GM18519 (cell line): ENCODE data around the gene RPS28.

Experiments used
- ATAC-seq: cut with Tn5 transposase; IDR thresholded peaks from one replicate; pipeline ENCODE4 v1.9.1; 2021; ENCODE audit warnings: mild to moderate bottlenecking, moderate library complexity; ENCODE audit not compliant: unreplicated experiment, low FRiP score

RPS28 gene

DNA sequence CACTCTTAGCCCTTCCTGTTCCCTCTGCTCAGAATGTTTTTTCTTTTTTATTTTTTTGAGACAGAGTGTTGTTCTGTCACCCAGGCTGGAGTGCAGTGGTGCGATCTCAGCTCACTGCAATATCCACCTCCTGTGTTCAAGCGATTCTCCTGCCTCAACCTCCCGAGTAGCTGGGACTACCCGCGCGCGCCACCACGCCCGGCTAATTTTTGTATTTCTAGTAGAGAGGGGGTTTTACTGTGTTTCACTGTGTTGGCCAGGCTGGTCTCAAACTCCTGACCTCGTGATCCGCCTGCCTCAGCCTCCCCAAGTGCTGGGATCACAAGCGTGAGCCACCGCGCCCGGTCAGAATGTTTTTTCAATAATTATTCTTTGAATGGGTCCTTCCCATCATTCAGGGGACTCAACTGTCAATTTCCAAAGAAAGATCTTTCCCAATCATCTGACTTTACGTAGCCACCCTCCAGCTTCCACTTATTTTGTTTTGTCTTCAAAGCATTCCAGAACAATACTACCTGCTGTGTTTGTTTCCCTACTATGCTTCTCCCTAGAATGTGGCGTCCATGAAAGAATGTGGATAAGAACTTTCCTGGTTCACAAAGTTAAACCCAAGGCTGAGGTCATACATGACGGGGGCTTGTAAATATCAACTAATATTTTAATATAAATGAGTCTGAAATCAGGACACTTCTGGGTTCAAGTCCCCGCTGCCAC lies 1.3 kb upstream of the RPS28 start:
- ATAC-seq, result no peak

DNA sequence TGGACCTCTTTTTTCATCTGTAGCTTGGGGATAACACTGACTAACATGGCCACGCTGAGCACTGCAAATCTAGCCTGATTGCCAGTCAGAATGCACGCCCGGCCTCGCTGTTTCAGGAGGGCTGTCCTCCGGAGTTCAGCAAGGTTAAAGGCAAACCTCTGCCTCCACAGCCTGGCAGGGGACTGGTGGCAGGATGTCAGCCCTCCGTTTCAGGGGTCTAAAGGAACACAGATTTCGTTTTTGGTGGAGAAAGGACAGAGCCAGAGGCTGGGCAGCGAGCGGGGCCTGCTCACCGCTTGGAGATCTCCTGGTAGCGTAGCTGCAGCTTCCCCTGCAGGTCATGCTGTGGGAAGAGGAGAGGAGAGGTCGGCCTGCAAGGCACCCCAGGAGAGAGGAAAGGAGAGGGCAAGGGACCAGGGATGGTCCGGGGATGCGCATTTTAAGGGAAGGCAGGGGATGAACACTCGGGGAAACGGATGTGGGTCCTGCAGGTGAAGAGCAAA lies 681 bp upstream of the RPS28 start:
- no peak for ATAC-seq

DNA sequence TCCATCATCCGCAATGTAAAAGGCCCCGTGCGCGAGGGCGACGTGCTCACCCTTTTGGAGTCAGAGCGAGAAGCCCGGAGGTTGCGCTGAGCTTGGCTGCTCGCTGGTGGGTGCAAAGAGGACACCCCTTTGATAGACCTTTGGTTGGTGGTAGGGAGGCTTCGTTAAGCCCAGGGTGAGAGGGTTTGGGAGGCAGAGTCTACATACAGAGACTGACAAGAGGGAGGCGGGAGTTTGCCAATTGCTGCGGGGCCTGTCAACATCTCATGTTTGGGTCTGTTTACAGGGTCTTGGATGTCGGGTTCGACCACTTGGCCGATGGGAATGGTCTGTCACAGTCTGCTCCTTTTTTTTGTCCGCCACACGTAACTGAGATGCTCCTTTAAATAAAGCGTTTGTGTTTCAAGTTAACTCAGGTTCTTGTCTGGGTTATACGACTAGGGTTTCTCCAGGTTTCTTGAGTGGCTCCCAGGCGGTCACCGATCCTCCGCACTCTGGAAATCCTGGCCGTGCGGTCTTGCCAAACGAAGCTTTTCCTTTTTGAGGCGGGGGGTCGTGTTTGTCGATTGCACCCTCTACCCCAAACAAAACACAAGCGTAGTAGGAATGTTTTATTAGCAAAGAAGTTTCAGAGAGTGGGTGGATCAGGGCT lies 816 bp downstream of the RPS28 start:
- ATAC-seq, result no peak

DNA sequence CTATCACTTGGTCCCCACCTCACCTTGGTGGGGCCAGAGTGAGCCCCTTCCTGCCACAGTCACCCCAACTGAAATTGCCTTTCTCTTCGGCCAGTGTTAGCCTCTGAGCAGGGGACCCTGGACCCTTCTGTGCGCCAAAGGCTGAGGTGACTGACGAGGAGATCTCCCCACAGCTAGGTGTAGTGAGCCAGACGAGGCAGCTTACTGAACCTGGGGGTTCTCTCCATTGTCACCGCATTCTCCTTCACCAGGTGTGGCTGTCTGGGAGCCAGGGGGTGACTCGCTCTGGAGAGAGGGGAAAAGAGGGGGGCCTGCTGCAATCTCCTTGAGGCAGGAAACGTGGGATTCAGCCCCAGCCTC lies 1.3 kb downstream of the RPS28 start:
- no peak for ATAC-seq

DNA sequence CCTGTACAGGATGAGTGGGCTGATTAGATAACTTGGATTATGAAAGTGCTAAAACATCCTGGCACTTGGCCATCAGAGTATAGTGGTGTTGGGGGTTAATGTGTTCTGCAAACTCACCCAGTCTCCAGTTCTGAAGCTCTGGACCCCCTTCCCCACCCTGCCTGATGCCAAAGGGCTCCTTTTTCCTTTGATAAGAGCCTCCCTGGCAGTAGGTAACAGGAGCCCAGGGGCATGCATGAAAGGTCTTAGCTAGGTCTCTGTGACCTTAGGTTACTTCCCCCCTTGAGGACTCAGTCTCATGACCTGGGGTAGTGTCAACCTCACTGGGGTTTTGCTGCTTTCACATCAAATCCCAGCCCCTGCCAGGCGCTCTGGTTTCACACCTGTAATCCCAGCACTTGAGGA lies 2.5 kb downstream of the RPS28 start:
- no peak for ATAC-seq

DNA sequence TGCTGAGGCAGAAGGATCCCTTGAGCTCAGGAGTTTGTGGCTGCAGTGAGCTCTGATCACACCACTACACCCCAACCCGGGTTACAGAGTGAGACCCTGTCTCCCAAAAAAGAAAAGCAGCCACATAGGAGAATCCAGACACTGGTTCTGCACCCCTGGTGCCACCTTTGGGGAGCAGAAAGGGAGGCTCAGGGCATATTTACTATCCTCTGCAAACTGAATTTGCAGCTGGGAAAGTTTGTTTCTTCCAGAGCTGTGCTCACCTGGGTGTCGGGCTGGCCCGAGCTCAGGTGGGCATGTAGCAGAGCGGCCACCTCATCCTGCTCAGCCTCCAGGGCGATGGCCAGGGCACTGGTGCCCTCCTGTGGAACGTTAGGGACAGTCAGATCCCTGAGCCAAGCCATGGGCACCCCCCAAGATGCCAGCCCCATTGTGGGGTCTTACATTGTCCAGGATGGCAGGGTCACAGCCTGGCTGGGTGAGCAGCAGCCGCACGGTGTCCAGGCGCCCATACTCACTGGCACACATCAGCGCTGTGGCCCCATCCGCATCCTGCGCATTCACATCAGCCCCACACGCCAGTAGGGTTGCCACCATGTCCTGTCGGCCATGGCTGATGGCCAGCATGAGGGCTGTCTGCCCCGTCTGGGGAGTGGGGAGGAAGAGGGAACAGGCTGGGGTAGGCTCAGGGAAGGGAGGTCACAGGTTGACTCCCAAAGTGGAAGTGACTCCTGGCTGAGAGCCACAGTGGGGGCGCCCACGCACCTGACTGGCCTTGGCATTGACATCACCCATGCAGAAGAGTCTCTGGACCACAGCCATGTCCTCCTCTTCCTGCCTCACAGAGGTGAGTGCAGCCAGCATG lies 3.1 kb downstream of the RPS28 start:
- no peak for ATAC-seq

DNA sequence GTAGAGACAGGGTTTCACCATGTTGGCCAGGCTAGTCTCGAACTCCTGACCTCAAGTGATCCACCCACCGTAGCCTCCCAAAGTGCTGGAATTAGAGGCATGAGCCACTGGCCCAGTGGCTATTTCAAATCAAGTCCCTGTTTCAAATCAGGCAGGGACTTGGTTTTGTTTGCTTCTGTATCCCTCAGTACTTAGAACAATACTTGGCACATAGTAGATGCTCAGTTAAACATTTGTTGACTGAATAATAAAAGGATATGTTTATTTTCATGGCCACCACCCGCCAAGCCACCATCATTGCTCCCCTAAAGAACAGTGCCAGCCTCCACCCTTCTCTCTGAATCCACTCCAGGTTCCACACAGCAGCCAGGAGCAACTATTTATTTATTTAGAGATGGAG lies 4.2 kb downstream of the RPS28 start:
- no peak for ATAC-seq

DNA sequence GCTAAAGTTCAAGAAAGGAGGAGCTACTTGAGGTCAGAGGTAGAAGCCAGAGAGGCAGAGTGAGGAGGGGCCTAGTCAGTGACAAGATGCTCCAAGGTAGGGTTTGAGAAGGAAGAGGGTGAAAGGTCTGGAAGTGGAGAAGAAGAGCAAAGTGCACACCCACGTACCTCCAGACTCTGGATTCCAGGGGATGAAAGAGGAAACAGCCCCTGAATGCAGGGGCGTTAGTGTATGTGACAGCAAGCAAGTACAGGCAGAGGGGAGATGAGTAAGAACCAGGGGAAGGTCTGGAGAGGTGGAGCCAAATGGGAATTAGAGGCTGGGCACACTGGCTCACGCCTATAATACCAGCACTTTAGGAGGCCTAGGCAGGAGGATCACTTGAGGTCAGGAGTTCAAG lies 8.7 kb downstream of the RPS28 start:
- ATAC-seq, result no peak

DNA sequence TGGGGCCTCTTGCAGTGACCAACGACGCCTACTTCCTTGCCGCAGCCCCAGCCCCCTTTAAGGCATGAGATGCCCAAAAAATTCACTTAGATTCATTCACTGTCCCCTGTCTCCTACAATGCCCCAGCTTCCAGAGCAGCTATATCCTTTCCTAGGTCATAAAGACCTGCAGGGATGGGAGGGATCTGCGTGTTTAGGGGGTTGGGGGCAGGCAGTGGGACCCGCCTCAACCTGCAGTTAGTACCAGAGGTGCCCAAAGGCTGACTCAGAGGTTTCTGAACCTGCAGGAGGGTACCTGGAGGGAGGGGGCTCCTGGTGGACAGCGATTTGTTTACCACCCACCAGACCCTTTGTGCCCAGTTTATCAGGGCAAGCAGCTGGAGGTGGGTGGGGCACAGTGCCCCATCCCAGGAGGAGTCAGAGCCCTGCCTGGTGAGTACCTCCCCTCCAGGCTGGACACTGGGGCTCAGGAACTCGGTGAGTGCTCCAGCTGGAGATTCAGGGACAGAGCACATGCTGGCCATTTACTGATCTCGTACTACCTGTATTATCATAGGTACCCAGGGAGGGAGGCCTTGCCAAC lies 10.1 kb downstream of the RPS28 start:
- ATAC-seq, result no peak

DNA sequence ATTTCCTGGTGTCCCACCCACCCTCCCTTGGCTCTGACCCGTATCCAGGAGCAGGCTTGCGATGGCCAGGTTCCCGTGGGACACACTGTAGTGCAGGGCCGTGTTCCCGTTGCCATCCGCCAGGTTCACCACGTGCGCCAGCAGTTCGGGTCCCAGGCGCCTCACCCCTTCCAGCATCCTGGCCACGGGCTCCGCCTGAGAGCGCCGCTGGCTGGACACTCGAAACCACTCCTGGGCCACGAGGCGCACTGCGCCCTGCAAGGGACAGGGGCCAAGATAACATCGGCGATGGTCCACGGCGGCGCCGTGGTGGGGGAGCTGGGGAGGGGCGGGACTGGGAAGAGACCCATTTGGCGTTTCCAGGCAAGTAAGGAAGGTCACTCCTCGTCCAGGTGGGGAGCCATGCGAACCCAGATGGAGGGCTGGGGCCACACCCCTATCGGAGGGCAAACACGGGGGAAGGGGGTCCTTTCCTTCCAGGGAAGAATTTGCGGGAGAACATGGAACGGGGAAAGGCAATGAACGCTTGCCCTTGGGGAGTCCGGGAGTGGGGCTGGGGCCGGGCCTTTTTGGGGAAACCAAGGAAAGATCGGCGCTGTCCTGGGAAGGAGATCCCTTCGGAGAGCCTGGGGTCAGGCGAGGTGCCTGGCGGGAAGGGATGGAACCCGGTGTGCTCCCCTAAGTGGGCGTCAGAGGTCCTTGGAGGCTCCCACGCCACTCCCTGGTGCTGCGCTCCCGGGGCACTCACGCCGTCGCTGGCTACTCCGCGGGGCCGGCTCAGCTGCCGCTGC lies 11.9 kb downstream of the RPS28 start:
- no peak for ATAC-seq

DNA sequence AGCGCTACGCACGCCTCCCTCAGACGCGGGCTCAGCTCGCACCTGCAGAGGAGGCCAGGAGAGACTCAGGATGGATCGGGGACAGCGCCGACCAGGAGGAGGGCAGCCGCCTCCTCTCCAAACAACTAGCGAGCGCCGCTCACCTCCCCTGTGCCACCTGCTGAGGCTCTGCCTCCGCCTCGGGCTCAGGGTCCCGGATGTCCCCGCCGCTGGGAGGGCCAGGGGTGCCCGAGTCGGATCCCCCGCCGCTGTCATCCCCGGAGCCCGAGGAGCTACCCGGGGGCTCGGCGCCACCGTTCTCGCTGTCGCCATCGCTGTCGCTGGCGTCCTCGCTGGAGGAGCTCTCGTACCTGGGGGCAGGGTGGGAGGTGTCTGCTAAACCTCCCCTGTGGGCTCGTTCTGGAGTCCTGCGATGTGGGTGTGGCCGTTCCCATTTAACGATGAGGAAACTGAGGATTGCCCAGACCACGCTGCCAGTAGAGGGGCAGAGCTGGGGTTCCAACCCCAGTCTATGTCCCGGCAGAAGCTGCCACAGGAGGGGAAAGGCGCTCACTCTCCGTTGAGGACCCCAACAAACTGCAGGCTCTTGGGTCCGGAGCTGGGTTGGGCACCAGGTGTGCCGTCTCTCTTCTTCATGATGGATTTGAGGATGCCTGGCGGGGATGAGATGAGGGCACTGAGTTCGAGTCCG lies 12.6 kb downstream of the RPS28 start:
- ATAC-seq, result no peak

DNA sequence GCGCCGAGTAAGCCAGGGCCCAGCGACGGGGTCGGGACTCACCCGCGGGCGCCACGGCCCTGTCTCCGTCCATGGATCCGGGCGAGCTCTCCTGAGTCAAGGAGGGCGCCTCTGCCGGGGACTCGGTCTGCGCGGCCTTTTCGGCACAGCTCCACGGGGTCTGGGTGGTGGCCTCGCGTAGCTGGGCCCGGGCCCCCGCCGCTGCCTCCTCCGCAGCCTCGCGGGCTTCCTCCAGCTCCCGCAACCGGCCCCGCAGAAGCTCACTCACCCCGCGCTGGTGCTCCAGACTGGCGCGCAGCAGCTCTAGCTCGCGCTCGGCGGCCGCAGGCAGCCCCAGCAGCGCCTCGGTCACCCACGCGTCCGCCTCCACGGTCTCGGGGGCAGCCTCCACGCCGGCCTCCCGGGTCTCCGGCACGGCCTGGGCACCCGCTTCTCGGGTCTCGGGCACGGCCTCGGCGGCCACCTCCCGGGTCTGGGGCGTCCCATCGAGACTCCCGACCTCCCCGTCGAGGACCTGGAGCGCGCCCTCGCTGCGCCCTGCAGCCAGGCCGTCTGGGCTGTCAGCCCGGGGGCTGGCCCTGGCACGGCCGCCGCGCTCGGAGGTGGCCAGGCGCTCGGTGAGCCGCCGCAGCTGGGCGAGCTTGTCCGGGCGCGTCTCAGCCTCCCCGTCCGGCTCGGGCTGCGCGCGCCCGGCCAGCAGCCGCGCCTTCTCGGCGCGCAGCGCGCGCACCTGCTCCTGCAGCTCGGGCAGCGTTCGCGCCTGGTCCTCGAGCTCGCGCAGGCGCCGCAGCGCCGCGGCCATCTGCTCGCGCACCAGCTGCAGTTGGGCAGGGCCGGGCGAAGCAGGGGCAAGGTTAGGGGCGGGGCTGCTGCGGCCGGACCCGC lies 13.4 kb downstream of the RPS28 start:
- no peak for ATAC-seq

DNA sequence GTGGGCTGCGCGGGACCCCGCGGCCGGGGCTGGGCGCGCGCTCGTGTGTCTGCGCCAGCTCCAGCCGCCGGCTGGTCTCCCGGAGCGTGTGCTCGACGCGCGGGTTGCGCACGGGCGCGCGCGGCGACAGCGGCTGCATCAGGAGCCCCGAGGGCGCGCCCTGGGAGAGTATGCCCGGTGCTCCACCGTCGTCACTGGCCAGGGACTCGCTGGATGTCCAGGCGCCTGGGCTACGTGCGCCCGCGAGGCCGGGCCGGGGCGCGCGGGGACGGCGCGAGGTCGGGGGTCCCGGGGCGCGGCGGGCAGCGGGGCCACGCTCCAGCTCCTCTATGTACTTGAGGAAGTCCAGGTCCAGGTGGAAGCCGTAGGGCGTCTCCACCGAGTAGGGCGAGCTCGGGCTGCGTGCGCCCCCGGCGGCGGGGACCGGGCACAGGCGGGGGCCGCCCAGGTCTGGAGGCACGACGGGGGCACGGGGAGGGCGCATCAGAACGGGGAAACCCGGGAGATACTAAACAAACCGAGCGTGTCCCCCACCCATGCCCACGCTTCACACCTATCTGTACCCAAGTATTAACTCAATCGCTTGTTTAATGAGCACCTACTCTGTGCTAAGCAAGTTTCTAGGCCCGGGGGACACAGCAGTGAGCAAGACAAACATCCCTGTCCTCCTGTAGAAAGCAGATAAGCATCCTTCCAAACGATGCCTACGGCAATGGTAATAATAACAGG lies 14.2 kb downstream of the RPS28 start:
- ATAC-seq, result no peak

DNA sequence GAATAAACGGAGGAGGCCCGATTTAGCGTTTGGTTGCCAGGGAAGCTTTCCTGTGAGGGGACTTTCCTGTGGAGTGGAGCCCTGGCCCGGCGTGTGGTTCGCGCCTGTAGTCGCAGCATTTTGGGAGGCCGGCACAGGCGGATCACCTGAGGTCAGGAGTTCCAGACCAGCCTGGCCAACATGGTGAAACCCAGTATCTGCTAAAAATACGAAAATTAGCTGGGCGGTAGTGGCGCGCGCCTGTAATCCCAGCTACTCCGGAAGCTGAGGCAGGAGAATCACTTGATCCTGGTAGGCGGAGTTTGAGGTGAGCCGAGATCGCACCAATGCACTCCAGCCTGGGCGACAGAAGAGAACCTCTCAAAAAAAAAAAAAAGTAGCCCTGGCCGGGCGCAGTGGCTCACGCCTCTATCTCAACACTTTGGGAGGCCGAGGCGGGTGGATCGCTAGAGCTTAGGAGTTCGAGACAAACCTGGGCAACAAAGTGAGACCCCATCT lies 14.8 kb downstream of the RPS28 start:
- no peak for ATAC-seq

DNA sequence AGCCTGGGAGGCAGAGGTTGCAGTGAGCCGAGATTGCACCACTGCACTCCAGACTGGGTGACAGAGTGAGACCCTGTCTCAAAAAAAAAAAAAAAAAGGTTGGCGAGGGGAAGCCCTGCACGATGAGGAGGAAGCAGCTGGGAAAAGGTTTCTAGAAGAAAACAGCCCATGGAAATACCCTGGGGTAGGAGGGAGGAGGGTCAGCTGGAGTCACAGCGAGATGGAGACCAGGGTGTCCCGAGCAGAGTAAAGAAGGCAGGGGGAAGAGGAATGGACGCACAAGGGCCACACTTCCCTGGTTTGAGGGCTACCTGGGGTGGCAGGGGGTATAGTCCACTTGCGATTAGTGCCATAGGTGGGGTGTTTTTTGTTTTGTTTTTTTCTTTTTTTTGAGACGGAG lies 15.4 kb downstream of the RPS28 start:
- ATAC-seq, result no peak

DNA sequence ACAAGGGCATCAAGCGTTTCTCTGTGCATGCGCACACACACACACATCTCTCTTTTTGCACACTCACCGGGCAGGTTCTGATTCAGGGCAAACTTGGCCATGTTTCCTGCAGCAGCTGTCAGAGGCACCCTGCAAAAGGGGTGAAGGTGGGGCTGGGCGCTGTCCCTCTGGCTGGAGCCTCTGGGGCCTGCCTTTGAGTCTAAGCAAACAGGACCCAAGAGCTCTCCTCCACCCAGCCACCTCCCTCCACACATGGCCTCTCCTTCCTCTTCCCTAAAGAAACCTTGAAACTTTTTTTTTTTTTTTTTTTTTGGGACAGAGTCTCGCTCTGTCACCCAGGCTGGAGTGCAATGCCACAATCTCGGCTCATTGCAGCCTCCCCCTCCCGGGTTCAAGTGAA lies 16.4 kb downstream of the RPS28 start:
- ATAC-seq, result no peak

DNA sequence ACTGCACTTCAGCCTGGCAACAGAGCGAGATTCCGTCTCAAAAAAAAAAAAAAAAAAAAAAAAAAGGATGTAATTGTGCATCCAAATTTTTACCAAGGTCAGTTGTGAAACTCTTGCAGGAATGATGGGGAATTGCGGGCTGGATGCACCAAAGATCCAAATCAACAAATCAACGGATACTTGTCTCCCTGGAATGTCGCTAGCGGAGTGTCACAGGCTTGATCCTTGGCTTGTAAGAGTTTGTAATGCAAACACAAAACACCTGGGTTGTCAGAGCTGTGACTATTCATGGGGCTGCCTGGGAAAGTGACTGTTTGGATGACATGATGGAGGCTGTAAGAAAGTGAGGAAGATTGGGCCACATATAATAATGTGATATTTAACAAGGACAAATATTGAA lies 17.5 kb downstream of the RPS28 start:
- ATAC-seq, result no peak
